MM.1S (cell line): Measurements from ENCODE around the gene CEBPE.

Source experiments
- DNase-seq: peaks from one replicate; pipeline ENCODE4 v3.0.0-alpha.2; 2015
- H2AFZ ChIP-seq: fragments of 300-600 bp; sonication (generic); 2 replicates; pipeline ENCODE4 v1.6.0; 2016; ENCODE audit warnings: antibody characterized with exemption, low read length
- H3F3A ChIP-seq: fragments of 300-600 bp; sonication (generic); 2 replicates; pipeline ENCODE4 v1.6.1; 2016; ENCODE audit warnings: mild to moderate bottlenecking, antibody characterized with exemption, low read length, moderate library complexity, mixed read lengths; ENCODE audit not compliant: insufficient read depth
- H3K27ac ChIP-seq: fragments of 300-600 bp; sonication (generic); 2 replicates; pipeline ENCODE4 v1.5.1; 2016; ENCODE audit warnings: mild to moderate bottlenecking, low read length
- H3K27me3 ChIP-seq: fragments of 300-600 bp; sonication (generic); replicated peaks from 2 replicates; pipeline ENCODE4 v1.6.0; 2016; ENCODE audit warnings: low read length; ENCODE audit not compliant: insufficient read depth
- H3K36me3 ChIP-seq: fragments of 300-600 bp; sonication (generic); replicated peaks from 2 replicates; pipeline ENCODE4 v1.6.1; 2016; ENCODE audit warnings: mild to moderate bottlenecking, low read length, mixed read lengths; ENCODE audit not compliant: insufficient read depth
- H3K4me1 ChIP-seq: fragments of 300-600 bp; sonication (generic); 2 replicates; pipeline ENCODE4 v1.6.1; 2016; ENCODE audit warnings: low read length, mixed read lengths
- H3K4me2 ChIP-seq: fragments of 300-600 bp; sonication (generic); 2 replicates; pipeline ENCODE4 v1.6.0; 2016; ENCODE audit warnings: low read depth, low read length
- H3K4me3 ChIP-seq: fragments of 300-600 bp; sonication (generic); 2 replicates; pipeline ENCODE4 v1.5.1; 2016; ENCODE audit warnings: low read length, mixed read lengths
- H3K79me2 ChIP-seq: fragments of 300-600 bp; sonication (generic); 2 replicates; pipeline ENCODE4 v1.6.1; 2016; ENCODE audit warnings: mixed run types, low read length, mixed read lengths
- H3K9ac ChIP-seq: fragments of 300-600 bp; sonication (generic); 2 replicates; pipeline ENCODE4 v1.6.1; 2016; ENCODE audit warnings: low read length, mixed read lengths
- H3K9me2 ChIP-seq: fragments of 300-600 bp; sonication (generic); replicated peaks from 2 replicates; pipeline ENCODE4 v1.6.1; 2016; ENCODE audit warnings: mild to moderate bottlenecking, low read length, mixed read lengths; ENCODE audit not compliant: insufficient read depth
- H3K9me3 ChIP-seq: fragments of 300-600 bp; sonication (generic); replicated peaks from 2 replicates; pipeline ENCODE4 v1.6.1; 2016; ENCODE audit warnings: mild to moderate bottlenecking, low read length, mixed read lengths; ENCODE audit not compliant: insufficient read depth
- H4K20me1 ChIP-seq: fragments of 300-600 bp; sonication (generic); 2 replicates; pipeline ENCODE4 v1.6.1; 2016; ENCODE audit warnings: mild to moderate bottlenecking, low read length, moderate library complexity, mixed read lengths; ENCODE audit not compliant: insufficient read depth
- CTCF ChIP-seq: fragments of 300-600 bp; sonication (generic); IDR thresholded peaks from 2 replicates; pipeline ENCODE4 v1.5.1; 2016; ENCODE audit warnings: antibody characterized with exemption, low read length, mixed read lengths
- EZH2 ChIP-seq: fragments of 300-600 bp; sonication (generic); optimal IDR thresholded peaks from 2 replicates; pipeline ENCODE3; 2017; ENCODE audit warnings: low read depth, mild to moderate bottlenecking, antibody characterized with exemption, low read length, mixed read lengths
- EZH2phosphoT487 ChIP-seq: fragments of 300-600 bp; sonication (generic); IDR thresholded peaks from 2 replicates; pipeline ENCODE4 v1.6.1; 2018; ENCODE audit warnings: antibody characterized with exemption, low read length

CEBPE gene

DNA sequence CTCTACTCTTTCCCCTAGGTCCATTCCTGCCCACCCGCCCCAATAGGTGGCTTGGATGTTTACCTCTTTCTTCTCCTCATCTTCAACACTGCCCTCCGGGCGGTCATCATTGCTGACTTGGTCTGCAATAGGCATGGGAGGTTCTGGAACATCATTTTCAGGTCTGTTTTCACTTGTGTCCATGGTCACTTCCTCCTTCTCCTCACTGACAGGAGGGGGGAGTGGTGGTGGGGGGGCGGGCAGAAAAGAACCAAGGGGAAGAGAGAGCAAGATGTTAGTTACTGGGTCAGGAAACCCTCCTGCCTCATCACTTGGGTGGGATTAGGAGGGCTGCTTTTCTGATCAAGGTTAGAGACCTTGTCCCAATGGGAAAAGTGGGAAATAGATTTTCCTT lies 49.6 kb downstream of the CEBPE start:
- Histone ChIP-seq H3K4me2 (no peak overlapping the region), H3K27me3 (no peaks in the 10 kb centered on the region), H3K4me1 (peaks cover 7% of the 10 kb centered on the region; the same call in 1 of the 2 replicates), H4K20me1 (no peaks in the 10 kb centered on the region), H3K36me3 (no peaks in the 10 kb centered on the region), H3K9me3 (no peaks in the 10 kb centered on the region), H3K27ac (no peak overlapping the region), H3K79me2 (peaks cover 26% of the 10 kb centered on the region), H2AFZ (no peak overlapping the region), H3K4me3 (no peak overlapping the region), H3F3A (no peaks in the 10 kb centered on the region), H3K9me2 (no peaks in the 10 kb centered on the region), H3K9ac (no peak overlapping the region)
- DNase-seq: no peak
- TF ChIP-seq EZH2 (no peak), CTCF (no peak), EZH2phosphoT487 (no peak)

- no peaks in the 10 kb centered on the region for H3F3A ChIP-seq
- H3K9me3 ChIP-seq: no peaks in the 10 kb centered on the region
- H3K79me2 ChIP-seq: peaks cover 26% of the 10 kb centered on the region
- no peak overlapping the region for H2AFZ ChIP-seq
- H3K4me3 ChIP-seq: no peak overlapping the region
- no peaks in the 10 kb centered on the region for H3K27me3 ChIP-seq
- peak; percentile 72 for DNase-seq
- TF ChIP-seq EZH2phosphoT487: no peak
- peak; percentile 88 for TF ChIP-seq CTCF
- H3K4me1 ChIP-seq: peaks cover 7% of the 10 kb centered on the region; the same call in 1 of the 2 replicates
- no peaks in the 10 kb centered on the region for H3K9me2 ChIP-seq
- no peaks in the 10 kb centered on the region for H4K20me1 ChIP-seq
- H3K4me2 ChIP-seq: no peak overlapping the region
- H3K36me3 ChIP-seq: no peaks in the 10 kb centered on the region
- H3K9ac ChIP-seq: no peak overlapping the region
- H3K27ac ChIP-seq: no peak overlapping the region
Measured at GRCh38 chr14:23068789-23069412, 50.2 kb downstream of the CEBPE start.

GRCh38 chr14:23067847-23068788 lies 50.9 kb downstream of the CEBPE start:
- H3K4me2 ChIP-seq: no peak overlapping the region
- H3K9me3 ChIP-seq: no peaks in the 10 kb centered on the region
- H3K27ac ChIP-seq: no peak overlapping the region
- no peaks in the 10 kb centered on the region for H3K9me2 ChIP-seq
- H4K20me1 ChIP-seq: no peaks in the 10 kb centered on the region
- no peaks in the 10 kb centered on the region for H3K36me3 ChIP-seq
- H3K79me2 ChIP-seq: peaks cover 26% of the 10 kb centered on the region
- DNase-seq: no peak
- no peak overlapping the region for H3K4me3 ChIP-seq
- TF ChIP-seq EZH2phosphoT487: no peak
- no peak for TF ChIP-seq EZH2
- no peak for TF ChIP-seq CTCF
- H2AFZ ChIP-seq: no peak overlapping the region
- peaks cover 7% of the 10 kb centered on the region; the same call in 1 of the 2 replicates for H3K4me1 ChIP-seq
- H3K27me3 ChIP-seq: no peaks in the 10 kb centered on the region
- no peaks in the 10 kb centered on the region for H3F3A ChIP-seq
- no peak overlapping the region for H3K9ac ChIP-seq
